HT-29 (cell line): ENCODE data around the gene TSPAN9. TPM values are rescaled to one million over a fixed set of nuclear protein-coding genes. Genes with fewer than 3 reads are reported as not detected.

Experiments used
- DNase-seq: peaks from one replicate; pipeline ENCODE4 v3.0.0-alpha.2; 2015; ENCODE audit warnings: low spot score
- total RNA-seq: library from RNA; depleted of rRNA; stranded (reverse); fragments of >200 nt; shearing (Covaris generic); gene quantifications from 2 replicates; pipeline ENCODE4 v1.2.3, GENCODE V29; 2014

TSPAN9 gene
- total RNA-seq, 1 experiment from 2014 or later = 11.3 TPM

- DNase-seq = no peak
Observed at GRCh38 chr12:3161861-3162260, 84.7 kb downstream of the TSPAN9 start.

DNA sequence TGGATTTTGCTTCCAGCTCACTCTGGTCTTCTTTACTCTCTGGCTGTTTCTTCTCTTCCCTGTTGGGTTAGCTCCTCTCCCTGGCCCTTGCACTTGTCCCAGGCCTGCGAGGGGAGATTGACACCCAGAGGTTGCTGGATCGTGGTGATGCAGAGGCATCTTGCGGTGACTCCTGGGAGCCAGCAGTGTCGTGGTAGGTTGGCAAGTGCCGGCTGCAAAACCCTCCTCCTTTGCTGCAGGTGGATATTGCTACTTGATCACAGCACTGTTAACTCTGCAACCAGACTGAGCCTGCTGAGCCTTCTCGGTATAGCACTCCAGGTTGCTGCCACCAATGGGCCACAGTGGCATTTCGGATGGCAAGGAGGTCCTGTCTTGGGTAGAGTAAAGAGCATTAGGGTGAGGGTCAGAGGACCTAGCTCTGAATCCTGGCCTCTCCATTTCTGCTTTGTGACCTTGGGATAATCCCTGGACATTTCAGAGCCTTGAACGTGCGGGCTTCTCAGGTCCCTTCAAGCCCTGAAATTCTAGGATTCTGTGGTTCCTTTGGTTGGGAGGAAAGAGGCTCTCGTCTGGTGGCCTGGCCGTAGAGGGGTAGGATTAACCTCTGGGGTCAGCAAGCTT, 87.4 kb downstream of the TSPAN9 start:
- DNase-seq = no peak

DNA sequence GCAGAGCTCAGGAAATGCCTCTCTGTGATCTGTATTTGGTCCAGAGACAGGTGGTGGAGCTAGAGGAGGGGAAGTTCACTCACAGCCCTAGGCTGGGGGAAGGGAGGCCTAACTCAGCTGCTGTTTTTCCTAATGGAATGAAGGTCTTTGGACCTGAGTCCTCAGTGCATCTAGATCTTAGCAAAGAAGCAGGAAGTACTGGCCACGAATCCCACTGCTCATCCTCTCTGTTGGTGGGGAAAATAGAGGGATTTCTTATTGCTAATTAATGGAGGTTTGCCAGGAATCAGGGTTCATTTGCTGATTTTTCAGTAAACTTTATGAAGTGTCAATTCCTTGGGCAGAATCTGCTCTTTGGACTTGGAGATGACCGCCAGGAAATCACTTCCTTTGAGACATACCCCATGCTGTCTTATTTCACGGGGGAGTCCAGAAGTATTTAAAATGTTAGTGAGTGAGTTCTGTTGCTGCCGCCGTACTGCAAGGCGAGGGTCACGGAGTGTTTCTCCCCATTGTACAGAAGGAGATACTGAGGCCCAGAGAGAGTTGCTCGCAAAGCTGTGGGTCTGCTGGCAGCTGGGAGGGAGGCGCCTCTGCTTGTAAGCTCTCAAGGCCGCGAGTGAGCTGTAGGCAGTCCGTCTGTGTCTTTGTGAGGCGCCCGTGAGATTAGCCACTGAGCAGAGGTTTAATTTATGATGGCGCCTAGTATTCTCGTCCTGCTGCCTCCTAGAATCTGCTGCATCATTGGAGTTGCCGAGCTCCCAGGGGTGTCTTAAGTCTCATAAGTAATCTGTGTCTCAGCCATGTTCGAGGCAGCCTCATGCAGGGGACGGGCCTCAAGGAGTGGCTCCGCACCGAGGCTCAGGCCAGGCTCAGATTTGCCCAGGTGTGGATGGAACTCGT, 88.2 kb downstream of the TSPAN9 start:
- DNase-seq = no peak

DNA sequence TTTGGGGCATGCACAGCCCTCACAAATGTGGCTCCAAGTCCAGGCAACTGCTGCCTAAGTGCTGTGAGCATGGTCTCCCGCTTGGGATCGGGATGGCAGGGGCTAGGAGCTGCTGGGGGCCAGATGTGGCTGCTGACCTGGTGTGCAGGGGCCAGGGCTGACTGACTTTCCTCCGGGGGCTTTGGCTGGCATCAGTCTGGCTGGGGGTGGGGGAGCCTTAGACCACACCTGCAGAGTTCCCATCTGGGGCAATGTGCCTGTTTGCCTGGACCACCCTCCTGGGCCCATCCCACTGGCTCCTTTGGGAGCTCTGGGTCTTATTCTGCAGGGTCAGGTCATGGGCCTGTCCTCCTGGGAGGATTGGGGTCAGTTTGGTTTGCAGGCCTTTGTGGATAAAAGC, 90.5 kb downstream of the TSPAN9 start:
- DNase-seq = no peak

- DNase-seq = peak; percentile 11
Observed at GRCh38 chr12:3168223-3169221, 91.3 kb downstream of the TSPAN9 start.

GRCh38 chr12:3170423-3171194, 93.4 kb downstream of the TSPAN9 start:
- DNase-seq = no peak

DNA sequence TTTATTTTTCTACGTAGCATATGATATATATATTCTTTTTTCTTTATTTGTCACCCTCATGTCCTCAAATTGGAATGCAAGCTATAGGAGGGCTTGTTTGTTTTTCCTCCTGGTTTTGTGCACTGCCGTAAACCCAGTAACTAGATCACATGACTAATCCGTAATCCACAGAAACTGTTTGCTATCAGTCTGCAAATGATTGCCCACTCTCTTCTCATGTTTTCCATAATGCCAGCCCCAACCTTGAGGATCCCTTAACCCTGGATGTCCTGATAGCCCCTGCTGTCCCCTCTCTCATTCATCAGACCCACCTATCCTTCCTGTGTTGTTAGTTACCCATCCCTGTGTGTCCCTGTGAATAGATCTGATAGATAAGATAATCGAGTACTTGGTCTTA, 94.0 kb downstream of the TSPAN9 start:
- DNase-seq = no peak

DNA sequence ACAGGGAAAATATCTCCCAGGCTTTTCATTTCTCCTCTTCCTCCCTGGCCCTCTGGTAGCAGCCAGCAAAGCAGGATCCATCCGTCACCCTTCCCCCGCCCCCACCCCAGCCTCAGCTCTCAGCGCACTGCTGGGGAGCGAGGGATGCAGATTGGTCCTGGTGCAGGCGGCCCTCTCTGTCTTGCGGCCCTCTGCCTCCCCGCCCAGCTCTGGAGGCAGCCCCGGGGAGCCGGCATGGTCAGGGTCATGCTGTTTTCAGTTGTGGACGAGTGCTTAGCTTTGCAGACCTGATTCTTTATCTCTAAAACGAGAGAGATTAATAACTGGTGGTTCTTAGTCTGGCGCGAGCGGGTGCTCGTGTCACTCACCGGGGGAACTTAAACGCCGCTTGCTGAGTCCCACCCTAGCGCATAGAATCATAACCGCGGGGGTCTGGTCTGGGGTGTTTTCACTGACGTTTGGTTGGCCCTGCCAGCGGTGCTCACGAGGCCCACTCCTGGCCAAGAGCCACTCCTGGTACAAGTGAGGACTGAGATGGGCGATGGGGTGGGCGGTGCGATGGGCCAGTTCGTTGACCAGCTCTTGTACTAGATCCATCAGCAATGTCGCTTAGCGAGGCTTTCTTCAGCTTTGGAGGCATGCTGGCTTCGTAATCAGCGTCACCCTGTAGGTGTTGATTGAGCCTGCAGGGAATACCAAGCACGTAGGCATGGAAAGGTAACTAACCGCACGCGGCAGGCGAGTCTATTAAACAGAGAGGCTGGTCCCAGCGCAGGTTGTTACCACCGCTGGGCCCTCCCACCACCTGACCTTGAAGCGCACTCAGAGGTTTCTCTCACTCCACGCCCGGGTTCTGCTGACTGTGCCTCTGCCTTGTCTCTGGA, 95.2 kb downstream of the TSPAN9 start:
- no peak for DNase-seq

GRCh38 chr12:3173008-3173553, 95.9 kb downstream of the TSPAN9 start:
- no peak for DNase-seq

DNA sequence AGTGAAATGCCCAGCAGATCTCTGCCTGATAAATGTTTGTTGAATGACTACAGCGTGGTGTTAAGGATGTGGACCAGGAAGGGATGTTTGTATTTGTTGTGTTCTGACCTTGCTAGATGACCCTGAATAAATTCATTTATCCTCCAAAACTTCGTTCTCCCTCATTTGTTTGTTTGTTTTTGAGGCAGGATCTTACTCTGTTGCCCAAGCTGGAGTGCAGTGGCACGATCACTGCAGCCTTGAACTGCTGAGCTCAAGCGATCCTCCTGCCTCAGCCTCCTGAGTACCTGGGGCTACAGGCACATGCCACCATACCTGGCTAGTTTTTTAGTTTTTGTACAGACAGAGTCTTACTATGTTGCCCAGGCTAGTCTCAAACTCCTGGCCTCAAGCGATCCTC, 96.7 kb downstream of the TSPAN9 start:
- no peak for DNase-seq

- no peak for DNase-seq
Observed at GRCh38 chr12:3175238-3175637, 98.1 kb downstream of the TSPAN9 start.

- DNase-seq = no peak
Observed at GRCh38 chr12:3176754-3177153, 99.6 kb downstream of the TSPAN9 start.

- no peak for DNase-seq
Observed at GRCh38 chr12:3177778-3178425, 100.7 kb downstream of the TSPAN9 start.

DNA sequence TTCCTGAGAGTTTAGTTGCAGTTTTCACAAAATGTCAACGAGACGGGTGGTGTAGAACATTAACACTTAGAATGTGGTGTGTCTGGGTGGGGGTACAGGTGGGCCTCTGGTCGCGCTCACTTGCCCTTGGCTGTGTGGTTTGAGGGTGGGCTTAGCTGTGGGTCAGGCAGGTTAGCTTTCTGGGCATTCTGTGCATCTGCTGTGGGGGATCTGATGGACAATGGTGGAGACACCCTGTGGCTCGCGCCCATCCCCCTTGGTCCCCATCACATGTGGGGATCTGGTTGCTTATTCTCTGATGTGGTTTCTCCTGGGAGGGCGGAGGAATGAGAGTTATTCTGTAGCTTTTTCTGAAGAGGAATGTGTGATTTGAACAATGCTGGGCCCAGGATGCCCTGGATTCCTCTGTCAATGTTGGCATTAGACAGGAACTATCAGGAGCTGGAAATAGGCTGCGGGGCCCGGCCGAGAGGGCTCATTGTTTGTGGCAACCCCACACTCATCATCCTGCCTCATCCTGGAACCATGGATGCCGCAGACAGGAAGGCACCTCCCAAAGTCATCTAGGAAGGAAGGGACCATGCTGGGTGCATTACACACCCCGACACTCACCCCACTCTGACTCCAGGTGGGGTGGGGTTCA, 101.6 kb downstream of the TSPAN9 start:
- no peak for DNase-seq

DNA sequence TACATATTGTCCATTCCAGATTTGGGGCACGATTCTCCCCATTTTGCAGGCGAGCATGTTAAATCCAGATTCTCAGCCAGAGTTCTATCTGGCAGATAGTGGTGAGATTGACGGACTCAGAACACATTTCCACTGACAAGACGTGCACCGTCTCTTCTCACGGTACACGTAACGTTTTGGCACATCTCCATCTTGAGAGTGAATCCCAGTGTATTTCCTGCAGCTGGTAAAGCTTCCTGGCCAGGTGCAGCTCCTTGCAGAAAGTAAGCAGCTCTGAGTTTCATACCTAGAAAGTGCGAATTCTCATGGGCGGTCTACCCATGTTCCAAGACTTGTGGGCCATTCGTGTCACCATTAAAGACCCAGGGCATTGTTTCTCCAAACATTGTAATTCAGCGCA, 102.6 kb downstream of the TSPAN9 start:
- no peak for DNase-seq

DNA sequence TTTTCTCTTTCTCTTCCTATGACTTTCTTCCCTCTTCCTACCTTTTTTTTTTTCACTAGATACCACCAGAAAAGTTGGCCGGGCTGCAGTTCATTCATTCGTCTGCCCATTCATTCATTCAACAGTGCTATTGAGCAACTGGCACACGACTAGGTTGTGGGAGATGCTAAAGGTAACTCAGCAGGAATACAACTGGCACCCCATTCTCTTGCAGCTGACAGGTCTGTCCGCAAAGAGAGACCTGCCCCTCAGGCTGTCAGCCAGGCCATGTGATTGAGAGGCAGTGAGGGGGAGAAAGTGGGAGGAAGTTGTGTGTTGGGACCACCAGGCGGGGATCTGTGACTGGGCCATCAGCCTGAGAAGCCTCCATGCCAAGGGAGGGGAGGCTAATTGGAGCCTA, 105.2 kb downstream of the TSPAN9 start:
- no peak for DNase-seq

DNA sequence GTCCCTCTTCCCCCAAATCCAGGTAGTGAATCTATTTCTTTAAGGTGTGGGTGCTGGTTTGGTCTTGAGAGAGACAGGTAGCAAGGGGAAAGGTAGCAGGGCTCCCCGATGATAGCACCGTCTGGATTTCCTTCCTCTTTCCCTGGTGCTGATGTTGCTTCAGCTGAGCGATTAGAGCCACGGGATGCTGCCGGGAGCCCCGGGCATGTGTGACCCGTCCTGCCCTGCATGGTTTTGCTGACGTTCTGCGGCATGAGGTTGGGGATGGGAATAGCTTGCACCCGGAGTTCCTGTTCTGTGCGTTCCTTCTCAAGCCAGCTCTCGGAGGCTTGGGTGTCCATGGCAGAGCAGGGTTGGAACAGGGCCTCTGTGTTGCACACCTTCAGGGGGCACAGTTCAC, 107.3 kb downstream of the TSPAN9 start:
- DNase-seq = no peak

DNA sequence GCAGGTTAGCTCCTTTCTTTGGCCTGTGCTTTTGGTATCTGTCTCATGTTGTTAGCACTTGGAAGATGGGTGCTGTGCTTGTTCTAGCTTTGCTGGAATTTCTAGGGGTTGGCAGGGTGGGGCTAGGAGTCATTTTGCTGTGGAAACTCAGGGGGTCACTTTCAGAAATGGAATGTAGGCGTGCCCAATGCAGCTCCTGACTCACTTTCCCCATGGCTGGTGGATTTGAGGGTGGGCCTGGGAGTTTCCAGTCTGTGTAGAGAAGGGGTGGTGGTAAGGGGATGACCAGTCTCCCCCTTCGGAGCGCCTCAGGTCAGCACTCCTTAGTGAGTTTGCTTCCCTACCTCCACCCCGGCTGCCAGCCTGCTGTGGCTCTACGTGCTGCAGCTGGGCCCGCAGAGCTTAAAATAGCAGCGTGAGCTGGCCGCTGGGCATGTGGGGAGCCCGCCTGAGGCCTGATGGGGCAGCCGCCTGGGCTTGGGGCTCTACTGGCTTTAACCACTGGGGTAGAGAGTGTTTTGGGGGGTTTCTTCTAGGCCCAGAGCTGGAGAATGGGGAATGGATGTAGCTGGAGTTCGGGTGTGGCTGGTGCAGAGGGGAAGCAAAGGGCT, 108.2 kb downstream of the TSPAN9 start:
- no peak for DNase-seq
